Measurements from ENCODE around the gene ARHGEF38. TPM values are rescaled to one million over a fixed set of nuclear protein-coding genes. Genes with fewer than 3 reads are reported as not detected.

The ARHGEF38 gene
- total RNA-seq, 1 donor from 2014 or later = not detected

- Mint-ChIP-seq H3K4me3 (ENCODE audit: unreplicated experiment) (no peak overlapping the region), H3K9me3 (ENCODE audit: low read depth) (peaks cover 5% of the 10 kb centered on the region), H3K4me1 (ENCODE audit: low read depth) (peaks cover 15% of the 10 kb centered on the region), H3K36me3 (ENCODE audit: low read depth) (no peaks in the 10 kb centered on the region), H3K27ac (ENCODE audit: unreplicated experiment) (no peak overlapping the region), H3K27me3 (ENCODE audit: low read depth) (peaks cover 4% of the 10 kb centered on the region)
- no peak for DNase-seq (ENCODE audit: low spot score)
- TF ChIP-seq CTCF (IDR thresholded peaks at IDR 0.05) = no peak
These were observed 66.9 kb downstream of the ARHGEF38 start for GRCh38 chr4:105619188-105619931.

- H3K27ac Mint-ChIP-seq (ENCODE audit: unreplicated experiment) = no peak overlapping the region
- no peak for TF ChIP-seq CTCF (IDR thresholded peaks at IDR 0.05)
- H3K4me3 Mint-ChIP-seq (ENCODE audit: unreplicated experiment) = no peak overlapping the region
- H3K4me1 Mint-ChIP-seq (ENCODE audit: low read depth) = peaks cover 15% of the 10 kb centered on the region
- peaks cover 3% of the 10 kb centered on the region for H3K27me3 Mint-ChIP-seq (ENCODE audit: low read depth)
- H3K36me3 Mint-ChIP-seq (ENCODE audit: low read depth) = no peaks in the 10 kb centered on the region
- peaks cover 5% of the 10 kb centered on the region for H3K9me3 Mint-ChIP-seq (ENCODE audit: low read depth)
- no peak for DNase-seq (ENCODE audit: low spot score)
These were observed 68.4 kb downstream of the ARHGEF38 start for GRCh38 chr4:105620640-105621323.

GRCh38 chr4:105622269-105622668 lies 69.8 kb downstream of the ARHGEF38 start:
- H3K4me1 Mint-ChIP-seq (ENCODE audit: low read depth) = peaks cover 15% of the 10 kb centered on the region
- peak overlapping the region; percentile 6 for H3K27ac Mint-ChIP-seq (ENCODE audit: unreplicated experiment)
- H3K4me3 Mint-ChIP-seq (ENCODE audit: unreplicated experiment) = no peak overlapping the region
- no peaks in the 10 kb centered on the region for H3K36me3 Mint-ChIP-seq (ENCODE audit: low read depth)
- DNase-seq (ENCODE audit: low spot score) = no peak
- no peak for TF ChIP-seq CTCF (IDR thresholded peaks at IDR 0.05)
- H3K27me3 Mint-ChIP-seq (ENCODE audit: low read depth) = peaks cover 13% of the 10 kb centered on the region
- peaks cover 5% of the 10 kb centered on the region for H3K9me3 Mint-ChIP-seq (ENCODE audit: low read depth)

GRCh38 chr4:105623099-105623498 lies 70.7 kb downstream of the ARHGEF38 start:
- H3K36me3 Mint-ChIP-seq (ENCODE audit: low read depth) = no peaks in the 10 kb centered on the region
- H3K4me1 Mint-ChIP-seq (ENCODE audit: low read depth) = peaks cover 15% of the 10 kb centered on the region
- no peak overlapping the region for H3K27ac Mint-ChIP-seq (ENCODE audit: unreplicated experiment)
- no peak for TF ChIP-seq CTCF (IDR thresholded peaks at IDR 0.05)
- H3K27me3 Mint-ChIP-seq (ENCODE audit: low read depth) = peaks cover 16% of the 10 kb centered on the region
- no peak overlapping the region for H3K4me3 Mint-ChIP-seq (ENCODE audit: unreplicated experiment)
- DNase-seq (ENCODE audit: low spot score) = no peak
- peaks cover 5% of the 10 kb centered on the region for H3K9me3 Mint-ChIP-seq (ENCODE audit: low read depth)

GRCh38 chr4:105624530-105624929 lies 72.1 kb downstream of the ARHGEF38 start:
- Mint-ChIP-seq H3K27me3 (ENCODE audit: low read depth) (peaks cover 23% of the 10 kb centered on the region), H3K36me3 (ENCODE audit: low read depth) (no peaks in the 10 kb centered on the region), H3K4me3 (ENCODE audit: unreplicated experiment) (no peak overlapping the region), H3K9me3 (ENCODE audit: low read depth) (peaks cover 5% of the 10 kb centered on the region), H3K27ac (ENCODE audit: unreplicated experiment) (no peak overlapping the region), H3K4me1 (ENCODE audit: low read depth) (peaks cover 15% of the 10 kb centered on the region)
- TF ChIP-seq CTCF (IDR thresholded peaks at IDR 0.05) = no peak
- no peak for DNase-seq (ENCODE audit: low spot score)

Data from chondrocyte (in vitro differentiated cells).